DOHH2 (cell line): Measurements from ENCODE around the gene DBT.
"Not testable (repeated sequence)": the region's sequence is repeated elsewhere in the genome, so short reads cannot be mapped to it uniquely, and the experiment has no call there.

Experiments used
- H3F3A ChIP-seq: fragments of 200-600 bp; sonication (generic), shearing (Covaris generic); 2 replicates; pipeline ENCODE4 v1.6.0; 2016; ENCODE audit warnings: antibody characterized with exemption, mild to moderate bottlenecking; ENCODE audit not compliant: control insufficient read depth, insufficient read depth
- H3K27ac ChIP-seq: fragments of 200-600 bp; sonication (generic); 2 replicates; pipeline ENCODE4 v1.5.1; 2014; ENCODE audit warnings: low read depth, mild to moderate bottlenecking, low read length, moderate library complexity
- H3K27me3 ChIP-seq: fragments of 200-600 bp; sonication (generic); 2 replicates; pipeline ENCODE4 v1.6.1; 2014; ENCODE audit warnings: mild to moderate bottlenecking, low read length, mixed read lengths; ENCODE audit not compliant: control insufficient read depth
- H3K36me3 ChIP-seq: fragments of 200-600 bp; sonication (generic); 2 replicates; pipeline ENCODE4 v1.6.1; 2014; ENCODE audit warnings: mild to moderate bottlenecking, low read length, moderate library complexity, mixed read lengths; ENCODE audit not compliant: control insufficient read depth
- H3K4me1 ChIP-seq: fragments of 200-600 bp; sonication (generic); 2 replicates; pipeline ENCODE4 v1.6.1; 2014; ENCODE audit warnings: mild to moderate bottlenecking, low read length, mixed read lengths; ENCODE audit not compliant: control insufficient read depth
- H3K4me2 ChIP-seq: fragments of 200-600 bp; sonication (generic); 2 replicates; pipeline ENCODE4 v1.6.0; 2014; ENCODE audit warnings: mild to moderate bottlenecking, low read length, moderate library complexity
- H3K4me3 ChIP-seq: fragments of 200-600 bp; sonication (generic); 2 replicates; pipeline ENCODE4 v1.5.1; 2014; ENCODE audit warnings: mild to moderate bottlenecking, low read length, mixed read lengths
- H3K79me2 ChIP-seq: fragments of 200-600 bp; sonication (generic); 2 replicates; pipeline ENCODE4 v1.6.1; 2014; ENCODE audit warnings: mild to moderate bottlenecking, low read length, mixed read lengths; ENCODE audit not compliant: control insufficient read depth
- H3K9me2 ChIP-seq: fragments of 200-600 bp; sonication (generic); replicated peaks from 2 replicates; pipeline ENCODE4 v1.6.1; 2014; ENCODE audit warnings: mild to moderate bottlenecking, low read length, mixed read lengths; ENCODE audit not compliant: control insufficient read depth
- H3K9me3 ChIP-seq: fragments of 200-600 bp; sonication (generic); 2 replicates; pipeline ENCODE4 v1.6.1; 2014; ENCODE audit warnings: antibody characterized with exemption, low read length, mixed read lengths; ENCODE audit not compliant: control insufficient read depth, insufficient read depth
- H4K20me1 ChIP-seq: fragments of 200-600 bp; sonication (generic); 2 replicates; pipeline ENCODE4 v1.6.0; 2014; ENCODE audit warnings: low read depth, mild to moderate bottlenecking, antibody characterized with exemption, low read length, moderate library complexity; ENCODE audit not compliant: control insufficient read depth, insufficient read depth
- EZH2phosphoT487 ChIP-seq: fragments of 200-600 bp; sonication (generic); IDR thresholded peaks from 2 replicates; pipeline ENCODE4 v1.6.1; 2017; ENCODE audit warnings: borderline replicate concordance, mild to moderate bottlenecking, antibody characterized with exemption, low read length, moderate library complexity, mixed read lengths
- TF ChIP-seq, protein P1 (sequence below): fragments of 200-600 bp; sonication (generic); IDR thresholded peaks from one replicate; pipeline ENCODE4 v1.5.1; 2014; ENCODE audit warnings: antibody characterized with exemption, mild to moderate bottlenecking, low read depth, low read length; ENCODE audit not compliant: poor library complexity, severe bottlenecking

DBT gene

DNA sequence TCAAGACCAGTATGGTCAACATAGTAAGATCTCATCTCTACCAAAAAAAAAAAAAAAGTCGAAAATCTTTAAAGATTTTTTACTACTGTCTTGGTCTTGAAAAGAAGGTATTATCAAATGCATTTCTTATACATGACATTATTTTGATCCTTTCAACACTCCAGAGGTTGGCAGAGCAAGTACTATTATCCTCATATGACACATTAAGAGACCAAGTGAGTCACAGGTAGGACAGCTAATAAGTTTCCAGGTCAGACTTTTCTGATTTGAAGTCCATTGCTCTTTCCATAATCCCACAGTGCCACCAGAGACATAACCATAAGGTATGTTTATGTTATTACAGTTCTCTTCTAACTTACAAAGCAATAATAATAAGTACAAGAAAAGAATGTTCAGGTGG lies 15.2 kb downstream of the DBT start:
- H3K36me3 ChIP-seq = peaks cover 68% of the 10 kb centered on the region
- H3K27me3 ChIP-seq = no peaks in the 10 kb centered on the region
- 0 out of 2 replicates have a peak, but pooled peaks cover 3% of the 10 kb centered on the region for H3F3A ChIP-seq
- H3K4me2 ChIP-seq = no peak overlapping the region
- no peaks in the 10 kb centered on the region for H3K4me1 ChIP-seq
- H3K9me3 ChIP-seq = no peaks in the 10 kb centered on the region
- no peaks in the 10 kb centered on the region for H4K20me1 ChIP-seq
- TF ChIP-seq EZH2phosphoT487 = no peak
- TF ChIP-seq, protein P1, sequence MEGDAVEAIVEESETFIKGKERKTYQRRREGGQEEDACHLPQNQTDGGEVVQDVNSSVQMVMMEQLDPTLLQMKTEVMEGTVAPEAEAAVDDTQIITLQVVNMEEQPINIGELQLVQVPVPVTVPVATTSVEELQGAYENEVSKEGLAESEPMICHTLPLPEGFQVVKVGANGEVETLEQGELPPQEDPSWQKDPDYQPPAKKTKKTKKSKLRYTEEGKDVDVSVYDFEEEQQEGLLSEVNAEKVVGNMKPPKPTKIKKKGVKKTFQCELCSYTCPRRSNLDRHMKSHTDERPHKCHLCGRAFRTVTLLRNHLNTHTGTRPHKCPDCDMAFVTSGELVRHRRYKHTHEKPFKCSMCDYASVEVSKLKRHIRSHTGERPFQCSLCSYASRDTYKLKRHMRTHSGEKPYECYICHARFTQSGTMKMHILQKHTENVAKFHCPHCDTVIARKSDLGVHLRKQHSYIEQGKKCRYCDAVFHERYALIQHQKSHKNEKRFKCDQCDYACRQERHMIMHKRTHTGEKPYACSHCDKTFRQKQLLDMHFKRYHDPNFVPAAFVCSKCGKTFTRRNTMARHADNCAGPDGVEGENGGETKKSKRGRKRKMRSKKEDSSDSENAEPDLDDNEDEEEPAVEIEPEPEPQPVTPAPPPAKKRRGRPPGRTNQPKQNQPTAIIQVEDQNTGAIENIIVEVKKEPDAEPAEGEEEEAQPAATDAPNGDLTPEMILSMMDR = no peak
- no peaks in the 10 kb centered on the region for H3K79me2 ChIP-seq
- H3K4me3 ChIP-seq = no peak overlapping the region
- no peaks in the 10 kb centered on the region for H3K9me2 ChIP-seq
- H3K27ac ChIP-seq = no peak overlapping the region

DNA sequence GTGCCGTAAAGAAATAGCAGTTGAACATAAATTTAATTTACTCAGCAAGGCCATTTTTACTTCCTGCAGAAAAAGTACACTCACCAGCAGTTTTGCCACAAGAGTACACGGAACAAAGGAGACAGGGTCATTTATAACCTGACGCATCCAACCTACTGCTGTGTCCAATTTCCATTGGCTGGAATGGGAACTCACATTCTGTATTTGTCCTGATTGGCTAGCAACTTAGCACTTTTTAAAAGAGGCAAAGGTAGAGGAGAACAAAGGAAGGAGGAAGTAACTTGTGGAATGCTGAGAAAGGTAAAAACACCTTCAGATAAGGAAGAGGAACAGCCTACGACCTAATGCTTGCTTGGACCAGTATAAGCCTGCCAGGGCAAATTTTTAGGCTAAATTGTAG lies 16.1 kb downstream of the DBT start:
- H3K4me2 ChIP-seq = not testable (repeated sequence)

DNA sequence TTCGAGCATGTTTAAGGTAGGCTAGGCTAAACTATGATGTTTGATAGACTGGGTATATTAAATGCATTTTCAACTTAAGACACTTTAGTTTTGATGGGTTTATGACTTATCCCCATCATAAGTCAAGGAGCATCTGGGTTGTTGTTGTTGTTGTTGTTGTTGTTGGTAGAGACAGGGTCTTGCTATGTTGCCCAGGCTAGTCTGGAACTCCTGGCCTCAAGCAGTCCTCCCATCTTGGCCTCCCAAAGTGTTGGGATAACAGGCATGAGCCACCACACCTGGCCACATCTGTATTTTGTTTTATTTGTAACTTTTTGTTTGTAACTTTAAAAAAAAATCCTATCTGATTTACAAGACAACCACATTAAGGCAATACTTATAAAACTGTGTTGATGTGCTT lies 17.5 kb downstream of the DBT start:
- no peaks in the 10 kb centered on the region for H3K4me1 ChIP-seq
- H3K36me3 ChIP-seq = peaks cover 70% of the 10 kb centered on the region
- no peaks in the 10 kb centered on the region for H3K79me2 ChIP-seq
- H3F3A ChIP-seq = 0 out of 2 replicates have a peak, but pooled peaks cover 3% of the 10 kb centered on the region
- no peaks in the 10 kb centered on the region for H3K9me2 ChIP-seq
- H3K9me3 ChIP-seq = no peaks in the 10 kb centered on the region
- no peak for TF ChIP-seq EZH2phosphoT487
- TF ChIP-seq, protein P1 = no peak
- no peaks in the 10 kb centered on the region for H3K27me3 ChIP-seq
- H4K20me1 ChIP-seq = no peaks in the 10 kb centered on the region
- no peak overlapping the region for H3K4me2 ChIP-seq
- no peak overlapping the region for H3K4me3 ChIP-seq
- no peak overlapping the region for H3K27ac ChIP-seq

More for the DNA sequence above, 16.1 kb downstream of the DBT start:
- H3K9me2 ChIP-seq, H3K9me3 ChIP-seq, H3K4me3 ChIP-seq, H3K4me1 ChIP-seq, H3K79me2 ChIP-seq, H3F3A ChIP-seq, H3K27me3 ChIP-seq, H4K20me1 ChIP-seq, H3K27ac ChIP-seq: not testable (repeated sequence)
- peaks cover 69% of the 10 kb centered on the region for H3K36me3 ChIP-seq

DNA sequence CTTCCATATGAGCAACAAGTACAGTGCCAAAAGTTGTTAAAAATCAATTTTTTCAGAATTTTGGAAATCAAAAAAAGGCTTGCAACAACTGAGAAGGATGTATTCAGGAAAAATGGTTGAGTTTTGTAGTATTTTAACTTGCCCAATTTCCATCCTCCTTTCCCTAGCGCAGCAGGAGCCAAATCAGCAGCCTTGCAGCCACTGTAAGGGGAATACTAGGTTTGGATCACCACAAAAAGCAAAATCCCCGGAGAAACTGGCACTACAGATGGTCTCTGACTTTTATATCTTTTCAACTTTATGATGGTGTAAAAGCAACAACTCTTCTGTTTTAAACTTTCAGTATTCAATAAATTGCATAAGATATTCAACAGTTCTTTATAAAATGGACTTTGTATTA lies 17.9 kb downstream of the DBT start:
- no peak for TF ChIP-seq EZH2phosphoT487
- TF ChIP-seq, protein P1 = no peak
- no peaks in the 10 kb centered on the region for H3K4me1 ChIP-seq
- H3F3A ChIP-seq = 0 out of 2 replicates have a peak, but pooled peaks cover 3% of the 10 kb centered on the region
- H3K27ac ChIP-seq = no peak overlapping the region
- peaks cover 65% of the 10 kb centered on the region for H3K36me3 ChIP-seq
- H3K4me3 ChIP-seq = no peak overlapping the region
- no peak overlapping the region for H3K4me2 ChIP-seq
- H3K79me2 ChIP-seq = no peaks in the 10 kb centered on the region
- H3K9me3 ChIP-seq = no peaks in the 10 kb centered on the region
- H4K20me1 ChIP-seq = no peaks in the 10 kb centered on the region
- H3K9me2 ChIP-seq = no peaks in the 10 kb centered on the region
- H3K27me3 ChIP-seq = no peaks in the 10 kb centered on the region
